Right renal cortex interstitium (tissue), 3 donors: Measurements from ENCODE around the gene ATP11A. TPM values are rescaled to one million over a fixed set of nuclear protein-coding genes. Genes with fewer than 3 reads are reported as not detected.

Source experiments
- polyA plus RNA-seq, 3 donors: library from polyadenylated mRNA; unstranded; fragments of 120-200 nt; gene quantifications; one replicate each; pipeline ENCODE4 v1.2.1, GENCODE V29; 2013; ENCODE audit not compliant: insufficient read length in 3 of 3

Gene ATP11A
- polyA plus RNA-seq, 3 donors = 34.8 to 39.4 (median 37.3) TPM

Other genes with a start within 250 kb of the ATP11A start
- gene TUBGCP3, start 101.9 kb upstream of the ATP11A start, polyA plus RNA-seq = 10 to 100 TPM; 29.5 to 32.5 (median 30.7) TPM